ENCODE data around the gene DACH1. TPM values are rescaled to one million over a fixed set of nuclear protein-coding genes. Genes with fewer than 3 reads are reported as not detected.

Gene DACH1
- total and polyA plus RNA-seq, 2 donors (not counting 3 experiments of a cell fraction or from before 2014, with no cell fraction given) = 8.6 to 28.3 TPM

GRCh38 chr13:71721104-71721503 lies 145.9 kb downstream of the DACH1 start:
- Histone ChIP-seq H3K9me3 (replicated peaks; ENCODE audit: control insufficient read depth, insufficient read depth, low read length) (no peaks in the 10 kb centered on the region), H2AFZ (ENCODE audit: low read depth, low read length) (no peak overlapping the region), H3K4me1 (ENCODE audit: control insufficient read depth, extremely low read depth, insufficient read depth, low read length) (no peaks in the 10 kb centered on the region), H4K20me1 (replicated peaks; ENCODE audit: control insufficient read depth, extremely low read depth, insufficient read depth, low read length) (no peaks in the 10 kb centered on the region), H3K79me2 (ENCODE audit: control insufficient read depth, insufficient read depth, low read length) (no peaks in the 10 kb centered on the region), H3K9ac (replicated peaks; ENCODE audit: extremely low read depth, insufficient read depth, low read length) (no peak overlapping the region), H3K4me2 (ENCODE audit: insufficient read depth, low read length) (no peak overlapping the region), H3K4me3 (replicated peaks in 1 of 3; ENCODE audit: insufficient read depth in 1 of 3, low read depth in 1 of 3, low read length in 3 of 3) (no peak overlapping the region), H3K27ac (ENCODE audit: insufficient read depth, low read depth, low read length) (no peak overlapping the region), H3K36me3 (ENCODE audit: control insufficient read depth in 2 of 2, extremely low read depth in 1 of 2, insufficient read depth in 2 of 2, low read length in 2 of 2) (no peaks in the 10 kb centered on the region), H3K9me1 (replicated peaks; ENCODE audit: control insufficient read depth, extremely low read depth, insufficient read depth, low read length) (no peaks in the 10 kb centered on the region), H3K27me3 (ENCODE audit: control insufficient read depth in 2 of 2, insufficient read depth in 2 of 2, low read length in 2 of 2) (no peaks in the 10 kb centered on the region)
- intact Hi-C loops (cut with micrococcal nuclease) = no loop called here
- CTCF ChIA-PET = interaction anchor here (0.7 to 1.1 kb wide), 2 partner anchors 16 to 18 kb away, joined by 3 read pairs; no protein-coding TSS in a partner anchor
- FAIRE-seq (no peak), DNase-seq (ENCODE audit: low read depth, low spot score) (no peak)
- POLR2A ChIA-PET = no interaction called here
- dilution Hi-C loops (cut with MboI; ENCODE audit: extremely low pct_ligation_motif_present, low sequenced_read_pairs) = no loop called here
- no peak for TF ChIP-seq CTCF (IDR thresholded peaks at IDR 0.05; ENCODE audit: extremely low read depth in 1 of 2, insufficient read depth in 1 of 2, low read depth in 1 of 2, low read length in 2 of 2)
- TF ChIP-seq JUN (IDR thresholded peaks at IDR 0.05; ENCODE audit: borderline replicate concordance, insufficient read depth, insufficient read length, low read depth) = no peak
- TF ChIP-seq MYC (IDR thresholded peaks at IDR 0.05; ENCODE audit: low read depth, low read length) = no peak
- TF ChIP-seq FOS (IDR thresholded peaks at IDR 0.05; ENCODE audit: borderline replicate concordance, insufficient read depth, low read length) = no peak
- TF ChIP-seq POLR2A (IDR thresholded peaks at IDR 0.05; ENCODE audit: low read depth, low read length) = no peak
- TF ChIP-seq, protein P1, sequence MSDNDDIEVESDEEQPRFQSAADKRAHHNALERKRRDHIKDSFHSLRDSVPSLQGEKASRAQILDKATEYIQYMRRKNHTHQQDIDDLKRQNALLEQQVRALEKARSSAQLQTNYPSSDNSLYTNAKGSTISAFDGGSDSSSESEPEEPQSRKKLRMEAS (IDR thresholded peaks at IDR 0.05; ENCODE audit: insufficient read depth, insufficient read length) = no peak
- no peak for TF ChIP-seq GATA2 (IDR thresholded peaks at IDR 0.05; ENCODE audit: insufficient read depth, insufficient read length, low read depth, low read length)
- BruUV-seq (replicated peaks) = no TSS peak

Data from endothelial cell of umbilical vein (primary cell).